ENCODE results near the gene LPCAT3. TPM values are rescaled to one million over a fixed set of nuclear protein-coding genes. Genes with fewer than 3 reads are reported as not detected.
"Not testable (repeated sequence)": the region's sequence is repeated elsewhere in the genome, so short reads cannot be mapped to it uniquely, and the experiment has no call there.

LPCAT3 gene
- total RNA-seq, 1 experiment from 2014 or later: 16.3 TPM

DNA sequence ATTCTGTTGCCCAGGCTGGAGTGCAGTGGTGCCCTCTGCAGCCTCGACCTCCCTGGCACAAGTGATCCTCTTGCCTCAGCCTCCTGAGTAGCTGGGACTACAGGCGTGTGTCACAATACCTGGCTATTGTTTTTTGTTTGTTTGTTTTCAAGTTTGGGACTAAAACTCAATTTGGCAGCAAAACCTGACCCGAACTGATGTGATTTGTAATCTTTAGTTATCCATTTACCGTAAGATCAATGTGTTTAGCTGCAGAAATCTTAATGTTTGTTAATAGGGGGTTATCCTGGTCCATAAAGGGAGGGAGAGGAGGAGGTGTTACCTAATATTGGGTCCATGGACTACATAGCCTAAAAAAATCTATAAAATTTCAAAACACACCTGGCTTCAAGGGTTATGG, 41.5 kb upstream of the LPCAT3 start:
- H3K36me3 ChIP-seq (ENCODE audit: low read depth, low read length): no peaks in the 10 kb centered on the region
- no peak overlapping the region for H3K9ac ChIP-seq (ENCODE audit: low read length)
- H3F3A ChIP-seq (ENCODE audit: low read length, unreplicated experiment): no peaks in the 10 kb centered on the region
- H3K4me2 ChIP-seq (ENCODE audit: low read length): no peak overlapping the region
- H3K79me2 ChIP-seq (ENCODE audit: low read length): no peaks in the 10 kb centered on the region
- TF ChIP-seq EZH2phosphoT487 (IDR thresholded peaks at IDR 0.05; ENCODE audit: borderline replicate concordance, low read length): no peak
- no peak for TF ChIP-seq EZH2 (IDR thresholded peaks at IDR 0.05; ENCODE audit: low read length, unreplicated experiment)
- TF ChIP-seq, protein P1, sequence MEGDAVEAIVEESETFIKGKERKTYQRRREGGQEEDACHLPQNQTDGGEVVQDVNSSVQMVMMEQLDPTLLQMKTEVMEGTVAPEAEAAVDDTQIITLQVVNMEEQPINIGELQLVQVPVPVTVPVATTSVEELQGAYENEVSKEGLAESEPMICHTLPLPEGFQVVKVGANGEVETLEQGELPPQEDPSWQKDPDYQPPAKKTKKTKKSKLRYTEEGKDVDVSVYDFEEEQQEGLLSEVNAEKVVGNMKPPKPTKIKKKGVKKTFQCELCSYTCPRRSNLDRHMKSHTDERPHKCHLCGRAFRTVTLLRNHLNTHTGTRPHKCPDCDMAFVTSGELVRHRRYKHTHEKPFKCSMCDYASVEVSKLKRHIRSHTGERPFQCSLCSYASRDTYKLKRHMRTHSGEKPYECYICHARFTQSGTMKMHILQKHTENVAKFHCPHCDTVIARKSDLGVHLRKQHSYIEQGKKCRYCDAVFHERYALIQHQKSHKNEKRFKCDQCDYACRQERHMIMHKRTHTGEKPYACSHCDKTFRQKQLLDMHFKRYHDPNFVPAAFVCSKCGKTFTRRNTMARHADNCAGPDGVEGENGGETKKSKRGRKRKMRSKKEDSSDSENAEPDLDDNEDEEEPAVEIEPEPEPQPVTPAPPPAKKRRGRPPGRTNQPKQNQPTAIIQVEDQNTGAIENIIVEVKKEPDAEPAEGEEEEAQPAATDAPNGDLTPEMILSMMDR (conservative IDR thresholded peaks at IDR 0.05; ENCODE audit: low read depth, low read length): no peak
- CTCF ChIA-PET: no interaction called here
- ATAC-seq: no peak
- H3K4me3 ChIP-seq (ENCODE audit: low read length): no peak overlapping the region
- H3K27ac ChIP-seq (ENCODE audit: low read length): no peak overlapping the region
- H4K20me1 ChIP-seq (ENCODE audit: low read length): no peaks in the 10 kb centered on the region
- H2AFZ ChIP-seq (ENCODE audit: low read length): no peak overlapping the region
- no peak for DNase-seq
- intact Hi-C loops (cut with micrococcal nuclease): loop anchor here (1.0 to 2.0 kb wide), 2 partner anchors 33 to 49 kb away; partner anchors contain the start of genes C1R and C1RL
- no peaks in the 10 kb centered on the region for H3K9me2 ChIP-seq (replicated peaks; ENCODE audit: low read length)
- 0 out of 2 replicates have a peak, but pooled peaks cover 2% of the 10 kb centered on the region for H3K4me1 ChIP-seq (ENCODE audit: insufficient read depth, low read length)
- no peaks in the 10 kb centered on the region for H3K9me3 ChIP-seq (ENCODE audit: low read length)
- peaks cover 15% of the 10 kb centered on the region; the same call in 1 of the 2 replicates for H3K27me3 ChIP-seq (ENCODE audit: low read length)
- POLR2A ChIA-PET (ENCODE audit: unreplicated experiment): no interaction called here
- no TSS peak for BruUV-seq (replicated peaks)

DNA sequence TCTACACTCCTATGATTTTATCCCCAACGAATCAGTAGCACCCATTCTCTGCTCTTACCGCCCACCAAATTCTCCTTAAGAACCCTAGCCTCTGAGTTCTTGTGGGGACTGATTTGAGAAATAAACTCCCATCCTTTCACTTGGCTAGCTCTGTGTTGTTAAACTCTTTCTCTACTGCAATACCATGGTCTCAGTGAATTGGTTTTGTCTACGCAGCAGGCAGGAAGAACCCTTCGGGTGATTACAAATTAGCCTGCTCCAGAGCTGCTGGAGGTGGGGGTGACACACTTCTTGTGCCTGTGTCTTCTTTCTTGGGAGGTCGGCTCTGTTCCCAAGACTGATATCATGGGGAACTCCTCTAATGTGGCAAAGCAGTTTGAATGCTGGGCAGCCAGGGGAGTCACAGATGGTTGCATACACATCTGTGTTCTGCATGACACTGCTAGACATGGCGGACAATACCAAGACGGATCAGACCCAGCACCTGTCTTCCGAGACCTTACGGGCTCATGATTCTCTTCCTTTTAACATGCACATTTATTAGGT, 40.6 kb upstream of the LPCAT3 start:
- no peaks in the 10 kb centered on the region for H3K79me2 ChIP-seq (ENCODE audit: low read length)
- H3K9ac ChIP-seq (ENCODE audit: low read length): no peak overlapping the region
- ChIA-PET POLR2A (ENCODE audit: unreplicated experiment) (no interaction called here), CTCF (no interaction called here)
- no peaks in the 10 kb centered on the region for H3K9me3 ChIP-seq (ENCODE audit: low read length)
- peaks cover 16% of the 10 kb centered on the region; the same call in 1 of the 2 replicates for H3K27me3 ChIP-seq (ENCODE audit: low read length)
- no peak overlapping the region for H3K4me2 ChIP-seq (ENCODE audit: low read length)
- no TSS peak for BruUV-seq (replicated peaks)
- H3K36me3 ChIP-seq (ENCODE audit: low read depth, low read length): no peaks in the 10 kb centered on the region
- no peak overlapping the region for H3K4me3 ChIP-seq (ENCODE audit: low read length)
- TF ChIP-seq, protein P1 (conservative IDR thresholded peaks at IDR 0.05; ENCODE audit: low read depth, low read length): no peak
- TF ChIP-seq EZH2 (IDR thresholded peaks at IDR 0.05; ENCODE audit: low read length, unreplicated experiment): no peak
- intact Hi-C loops (cut with micrococcal nuclease): no loop called here
- DNase-seq (no peak), ATAC-seq (no peak)
- no peak overlapping the region for H2AFZ ChIP-seq (ENCODE audit: low read length)
- H3K9me2 ChIP-seq (replicated peaks; ENCODE audit: low read length): no peaks in the 10 kb centered on the region
- 0 out of 2 replicates have a peak, but pooled peaks cover 2% of the 10 kb centered on the region for H3K4me1 ChIP-seq (ENCODE audit: insufficient read depth, low read length)
- H3F3A ChIP-seq (ENCODE audit: low read length, unreplicated experiment): no peaks in the 10 kb centered on the region
- no peaks in the 10 kb centered on the region for H4K20me1 ChIP-seq (ENCODE audit: low read length)
- no peak overlapping the region for H3K27ac ChIP-seq (ENCODE audit: low read length)

DNA sequence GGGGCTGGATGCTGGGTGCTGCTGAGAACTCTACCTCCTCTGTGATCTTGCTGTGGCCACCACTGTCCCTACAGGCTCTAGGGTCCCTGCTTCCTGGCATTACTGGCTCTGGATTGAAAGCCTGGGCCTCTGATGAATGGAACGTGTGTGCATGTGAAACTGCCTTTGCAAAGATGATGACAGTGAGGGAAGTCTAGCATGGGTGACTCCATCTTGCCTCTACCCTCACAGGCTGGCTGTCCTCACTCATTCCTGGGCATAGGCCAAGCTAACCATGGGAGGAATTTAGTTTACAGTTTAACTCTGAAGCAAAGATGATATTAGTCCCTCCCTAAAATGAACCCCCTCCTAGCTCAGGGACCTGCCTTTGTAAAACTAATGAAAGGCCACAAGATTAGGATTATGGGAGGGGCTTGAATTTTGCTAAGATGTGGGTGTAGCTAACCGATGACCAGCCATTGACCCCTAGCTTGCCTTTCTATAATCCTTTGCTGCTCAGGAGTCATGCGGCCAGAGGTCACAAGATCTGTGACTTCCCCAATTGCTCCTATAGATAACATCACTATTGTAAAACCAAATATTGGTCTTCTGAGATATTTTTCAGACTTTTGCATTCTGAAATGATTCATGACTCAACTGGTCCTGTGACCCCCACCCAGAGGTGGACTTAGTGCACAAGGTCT, 40.0 kb upstream of the LPCAT3 start:
- ChIA-PET CTCF (no interaction called here), POLR2A (ENCODE audit: unreplicated experiment) (no interaction called here)
- H3K9me3 ChIP-seq (ENCODE audit: low read length): no peaks in the 10 kb centered on the region
- no peak overlapping the region for H2AFZ ChIP-seq (ENCODE audit: low read length)
- H3K4me1 ChIP-seq (ENCODE audit: insufficient read depth, low read length): 0 out of 2 replicates have a peak, but pooled peaks cover 2% of the 10 kb centered on the region
- no peaks in the 10 kb centered on the region for H3K9me2 ChIP-seq (replicated peaks; ENCODE audit: low read length)
- H3F3A ChIP-seq (ENCODE audit: low read length, unreplicated experiment): no peaks in the 10 kb centered on the region
- no peak overlapping the region for H3K27ac ChIP-seq (ENCODE audit: low read length)
- H3K27me3 ChIP-seq (ENCODE audit: low read length): peaks cover 19% of the 10 kb centered on the region; the same call in 1 of the 2 replicates
- ATAC-seq (no peak), DNase-seq (no peak)
- H3K36me3 ChIP-seq (ENCODE audit: low read depth, low read length): no peaks in the 10 kb centered on the region
- no peak overlapping the region for H3K4me2 ChIP-seq (ENCODE audit: low read length)
- no peaks in the 10 kb centered on the region for H3K79me2 ChIP-seq (ENCODE audit: low read length)
- no peak overlapping the region for H3K9ac ChIP-seq (ENCODE audit: low read length)
- intact Hi-C loops (cut with micrococcal nuclease): no loop called here
- H4K20me1 ChIP-seq (ENCODE audit: low read length): no peaks in the 10 kb centered on the region
- TF ChIP-seq, protein P1 (conservative IDR thresholded peaks at IDR 0.05; ENCODE audit: low read depth, low read length): no peak
- TF ChIP-seq EZH2 (IDR thresholded peaks at IDR 0.05; ENCODE audit: low read length, unreplicated experiment): no peak
- no peak for TF ChIP-seq EZH2phosphoT487 (IDR thresholded peaks at IDR 0.05; ENCODE audit: borderline replicate concordance, low read length)
- BruUV-seq (replicated peaks): no TSS peak
- no peak overlapping the region for H3K4me3 ChIP-seq (ENCODE audit: low read length)

DNA sequence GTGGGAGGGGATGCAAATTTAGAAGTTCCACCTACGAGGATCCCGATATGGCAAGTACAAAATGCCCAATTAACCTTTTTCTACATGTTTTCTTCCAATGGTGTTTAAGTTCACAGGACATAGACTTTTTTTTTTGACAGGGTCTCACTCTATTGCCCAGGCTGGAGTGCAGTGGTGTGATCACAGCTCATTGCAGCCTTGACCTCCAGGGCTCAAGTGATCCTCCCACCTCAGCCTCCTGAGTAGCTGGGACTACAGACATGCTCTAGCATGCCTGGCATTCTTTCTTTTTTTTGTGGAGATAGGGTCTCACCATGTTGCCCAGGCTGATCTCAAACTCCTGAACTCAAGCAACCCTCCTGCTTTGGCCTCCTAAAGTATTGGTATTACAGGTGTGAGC, 37.5 kb upstream of the LPCAT3 start:
- ATAC-seq; CTCF ChIA-PET; intact Hi-C loops (cut with micrococcal nuclease); H3K9me2 ChIP-seq (replicated peaks; ENCODE audit: low read length); H3K27ac ChIP-seq (ENCODE audit: low read length); H2AFZ ChIP-seq (ENCODE audit: low read length); POLR2A ChIA-PET (ENCODE audit: unreplicated experiment); H3K79me2 ChIP-seq (ENCODE audit: low read length); H3K4me2 ChIP-seq (ENCODE audit: low read length); BruUV-seq (replicated peaks); H3K9me3 ChIP-seq (ENCODE audit: low read length); H3F3A ChIP-seq (ENCODE audit: low read length, unreplicated experiment); H4K20me1 ChIP-seq (ENCODE audit: low read length); H3K4me1 ChIP-seq (ENCODE audit: insufficient read depth, low read length); DNase-seq; H3K4me3 ChIP-seq (ENCODE audit: low read length); H3K36me3 ChIP-seq (ENCODE audit: low read depth, low read length); H3K9ac ChIP-seq (ENCODE audit: low read length): not testable (repeated sequence)
- peaks cover 28% of the 10 kb centered on the region; the same call in 1 of the 2 replicates for H3K27me3 ChIP-seq (ENCODE audit: low read length)

All from PC-3 (cell line).